Gastrocnemius medialis (tissue), 4 donors: ENCODE measurements around the gene MCFD2.

Source experiments
- POLR2A ChIP-seq, 2 donors: fragments of 450-650 bp; IDR thresholded peaks; one replicate each; pipeline ENCODE4 v1.6.1; 2017; ENCODE audit warnings: antibody characterized with exemption in 2 of 2, mild to moderate bottlenecking in 2 of 2, moderate library complexity in 2 of 2
- TF ChIP-seq, protein P1 (sequence below), 5 experiments: fragments of 450-650 bp in 3 of 5; fragments of 200-600 bp in 2 of 5; sonication (generic) in 2 of 5; IDR thresholded peaks in 4 of 5; conservative IDR thresholded peaks in 1 of 5; 1 replicate in 4 of 5; 2 replicates in 1 of 5; pipeline ENCODE4 v1.5.1; 2016 to 2019; ENCODE audit warnings: antibody characterized with exemption in 5 of 5, mild to moderate bottlenecking in 3 of 5, moderate library complexity in 3 of 5

DNA sequence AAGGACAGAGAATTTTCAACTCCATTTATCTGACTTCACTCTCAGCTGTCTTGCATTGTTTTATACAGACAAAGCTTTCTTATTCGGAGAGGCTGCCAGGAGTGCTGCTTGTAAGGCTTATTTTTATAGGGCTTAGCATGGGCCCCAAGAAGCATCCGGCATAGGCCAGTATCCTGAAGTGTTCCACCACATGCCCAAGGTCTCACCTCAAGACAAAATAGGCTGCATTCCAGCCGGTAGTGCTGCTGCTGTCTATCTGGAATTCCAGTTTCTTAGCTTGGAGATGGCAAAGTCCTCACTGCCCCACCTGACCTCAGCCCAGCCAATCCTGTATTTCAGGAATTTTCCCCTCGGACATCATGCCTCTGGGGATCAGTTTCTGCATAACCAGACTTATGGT lies 47.6 kb upstream of the MCFD2 start:
- TF ChIP-seq, protein P1, sequence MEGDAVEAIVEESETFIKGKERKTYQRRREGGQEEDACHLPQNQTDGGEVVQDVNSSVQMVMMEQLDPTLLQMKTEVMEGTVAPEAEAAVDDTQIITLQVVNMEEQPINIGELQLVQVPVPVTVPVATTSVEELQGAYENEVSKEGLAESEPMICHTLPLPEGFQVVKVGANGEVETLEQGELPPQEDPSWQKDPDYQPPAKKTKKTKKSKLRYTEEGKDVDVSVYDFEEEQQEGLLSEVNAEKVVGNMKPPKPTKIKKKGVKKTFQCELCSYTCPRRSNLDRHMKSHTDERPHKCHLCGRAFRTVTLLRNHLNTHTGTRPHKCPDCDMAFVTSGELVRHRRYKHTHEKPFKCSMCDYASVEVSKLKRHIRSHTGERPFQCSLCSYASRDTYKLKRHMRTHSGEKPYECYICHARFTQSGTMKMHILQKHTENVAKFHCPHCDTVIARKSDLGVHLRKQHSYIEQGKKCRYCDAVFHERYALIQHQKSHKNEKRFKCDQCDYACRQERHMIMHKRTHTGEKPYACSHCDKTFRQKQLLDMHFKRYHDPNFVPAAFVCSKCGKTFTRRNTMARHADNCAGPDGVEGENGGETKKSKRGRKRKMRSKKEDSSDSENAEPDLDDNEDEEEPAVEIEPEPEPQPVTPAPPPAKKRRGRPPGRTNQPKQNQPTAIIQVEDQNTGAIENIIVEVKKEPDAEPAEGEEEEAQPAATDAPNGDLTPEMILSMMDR (IDR thresholded peaks at IDR 0.05 in 4 of 5, conservative IDR thresholded peaks at IDR 0.05 in 1 of 5): no peak
- no peak for TF ChIP-seq POLR2A (IDR thresholded peaks at IDR 0.05)
